K562 (cell line): ENCODE measurements around the gene FBXW7. TPM values are rescaled to one million over a fixed set of nuclear protein-coding genes. Genes with fewer than 3 reads are reported as not detected.
A peak's percentile ranks its signal among the peaks of the same experiment; 100 is the strongest.

Experiments used
- ATAC-seq: fragments of 200-7000 bp; cut with Tn5 transposase; 3 replicates; pipeline ENCODE4 v1.9.1; 2020; ENCODE audit warnings: moderate library complexity
- BruUV-seq: library from RNA; stranded (reverse); fragments of 400-500 nt; replicated peaks from 2 replicates; lab custom pipeline; 2021; lab: Mats Ljungman, UMichigan
- CTCF ChIA-PET: fragments of 300-600 bp; formaldehyde crosslinking; extraction: SDS; loops from one replicate; lab custom pipeline; 2021; ENCODE audit warnings: low intra/inter-chr PET ratio; lab: Yijun Ruan, JAX
- POLR2A ChIA-PET: fragments of 300-600, 350-650 bp; sonication (Branson Sonifier 250); formaldehyde crosslinking; extraction: SDS; loops from one replicate; lab custom pipeline; 2021; ENCODE audit warnings: antibody characterized with exemption, inconsistent platforms; lab: Yijun Ruan, JAX
- DNase-seq, 4 experiments: peaks; one replicate each; pipeline versions ENCODE4 v3.0.0 to v3.0.0-alpha.2; 2011 to 2018; ENCODE audit warnings: low spot score in 3 of 4, mixed read lengths in 3 of 4; ENCODE audit errors: extremely low read depth in 1 of 4
- FAIRE-seq: peaks from 2 replicates; lab custom pipeline; 2011; peaks lifted over from hg19 to GRCh38; lab: Jason Lieb, UNC
- H2AFZ ChIP-seq: 2 replicates; pipeline ENCODE4 v1.6.0; 2011; ENCODE audit warnings: low read depth, low read length, control low read depth, inconsistent platforms
- H3K27ac ChIP-seq: fragments of 200-600 bp; 3 replicates; pipeline ENCODE4 v1.8.0; 2011; ENCODE audit warnings: low read depth, mild to moderate bottlenecking, control low read depth, inconsistent platforms, low read length, moderate library complexity, mixed read lengths; ENCODE audit errors: extremely low read depth
- H3K27me3 ChIP-seq, 2 experiments: fragments of 300-600 bp in 1 of 2; 2 replicates in 1 of 2; 3 replicates in 1 of 2; pipeline versions ENCODE4 v1.6.0 to v1.8.0; 2011; ENCODE audit warnings: inconsistent platforms in 2 of 2, low read length in 2 of 2, mild to moderate bottlenecking in 1 of 2, mixed read lengths in 1 of 2, moderate library complexity in 1 of 2; ENCODE audit not compliant: control insufficient read depth in 2 of 2, insufficient read depth in 2 of 2
- H3K36me3 ChIP-seq: fragments of 300-600 bp; 3 replicates; pipeline ENCODE4 v1.8.0; 2011; ENCODE audit warnings: mild to moderate bottlenecking, low read length, inconsistent platforms; ENCODE audit not compliant: control insufficient read depth, insufficient read depth
- H3K4me1 ChIP-seq, 2 experiments: fragments of 200-600 bp in 1 of 2; replicated peaks in 1 of 2; 2 replicates in 1 of 2; 3 replicates in 1 of 2; pipeline versions ENCODE4 v1.5.1 to v1.8.0; 2011; ENCODE audit warnings: inconsistent platforms in 2 of 2, low read length in 2 of 2, mild to moderate bottlenecking in 1 of 2, mixed read lengths in 1 of 2, moderate library complexity in 1 of 2; ENCODE audit not compliant: control insufficient read depth in 2 of 2, insufficient read depth in 2 of 2
- H3K4me2 ChIP-seq: 2 replicates; pipeline ENCODE4 v1.6.1; 2011; ENCODE audit warnings: low read length, control low read depth, inconsistent platforms, mixed read lengths; ENCODE audit not compliant: insufficient read depth
- H3K4me3 ChIP-seq: fragments of 200-600 bp; sonication (generic), shearing (Covaris generic); 2 replicates; pipeline ENCODE4 v1.5.1; 2016; ENCODE audit warnings: control low read depth, inconsistent platforms
- H3K79me2 ChIP-seq: fragments of 200-600 bp; 3 replicates; pipeline ENCODE4 v1.8.0; 2011; ENCODE audit warnings: low read length, inconsistent platforms; ENCODE audit not compliant: control insufficient read depth, insufficient read depth
- H3K9ac ChIP-seq, 2 experiments: 2 replicates each; pipeline versions ENCODE4 v1.6.0 to v1.6.1; 2011; ENCODE audit warnings: low read depth in 2 of 2, low read length in 2 of 2, control low read depth in 1 of 2, inconsistent platforms in 1 of 2, mild to moderate bottlenecking in 1 of 2, mixed read lengths in 1 of 2; ENCODE audit not compliant: insufficient read depth in 1 of 2
- H3K9me1 ChIP-seq: one replicate; pipeline ENCODE4 v1.6.0; 2011; ENCODE audit warnings: inconsistent platforms, mild to moderate bottlenecking, low read length, moderate library complexity; ENCODE audit not compliant: control insufficient read depth, insufficient read depth
- H3K9me3 ChIP-seq: replicated peaks from 2 replicates; pipeline ENCODE4 v1.5.1; 2011; ENCODE audit warnings: low read depth, low read length, inconsistent platforms; ENCODE audit not compliant: control insufficient read depth, insufficient read depth
- H4K20me1 ChIP-seq: replicated peaks from 2 replicates; pipeline ENCODE4 v1.6.1; 2011; ENCODE audit warnings: low read length, inconsistent platforms, mixed read lengths; ENCODE audit not compliant: control insufficient read depth, insufficient read depth
- ARID3A ChIP-seq: IDR thresholded peaks from 2 replicates; pipeline ENCODE4 v1.6.1; 2012; ENCODE audit warnings: low read depth, low read length, improper control_type of control experiment, borderline replicate concordance
- ATF7 ChIP-seq: fragments of 450-650 bp; IDR thresholded peaks from 2 replicates; pipeline ENCODE4 v1.7.1; 2014; ENCODE audit warnings: mild to moderate bottlenecking, moderate library complexity
- CBX3 ChIP-seq, 2 experiments: IDR thresholded peaks; 1 replicate in 1 of 2; 2 replicates in 1 of 2; pipeline ENCODE4 v1.6.1; 2012; ENCODE audit warnings: inconsistent platforms in 2 of 2, low read length in 2 of 2, borderline replicate concordance in 1 of 2, control low read depth in 1 of 2
- ETS2 ChIP-seq: IDR thresholded peaks from 2 replicates; pipeline ENCODE4 v1.6.1; 2016; ENCODE audit warnings: borderline replicate concordance, missing genetic modification characterization, mild to moderate bottlenecking, moderate library complexity, missing compliant biosample characterization; ENCODE audit not compliant: poor library complexity, severe bottlenecking
- HNRNPUL1 ChIP-seq: fragments of 200-400 bp; formaldehyde crosslinking; IDR thresholded peaks from 2 replicates; pipeline ENCODE4 v1.6.1; 2017; ENCODE audit warnings: low read length
- MAFK ChIP-seq: IDR thresholded peaks from 2 replicates; pipeline ENCODE4 v1.6.1; 2011; ENCODE audit warnings: low read length, improper control_type of control experiment
- SRSF1 ChIP-seq: fragments of 200-400 bp; formaldehyde crosslinking; IDR thresholded peaks from 2 replicates; pipeline ENCODE4 v1.6.1; 2017; ENCODE audit warnings: mild to moderate bottlenecking, low read depth, low read length, moderate library complexity
- TRIM24 ChIP-seq, 2 experiments: fragments of 450-650 bp; IDR thresholded peaks; 2 replicates each; pipeline ENCODE4 v1.6.1; 2016
- ZBTB11 ChIP-seq, 3 experiments: fragments of 200-800 bp in 1 of 3; fragments of 250-450 bp in 1 of 3; fragments of 450-650 bp in 1 of 3; sonication (Bioruptor Pico) in 1 of 3; sonication (Bioruptor generic) in 1 of 3; formaldehyde crosslinking in 1 of 3; IDR thresholded peaks; 2 replicates each; pipeline versions ENCODE4 v1.6.1 to v1.8.0; 2016 to 2022; ENCODE audit warnings: mild to moderate bottlenecking in 2 of 3, missing genetic modification characterization in 2 of 3, missing compliant biosample characterization in 1 of 3, moderate library complexity in 1 of 3
- ZFP1 ChIP-seq: fragments of 450-650 bp; formaldehyde crosslinking; IDR thresholded peaks from 2 replicates; pipeline ENCODE4 v1.4.0; 2020; ENCODE audit warnings: mild to moderate bottlenecking, mixed read lengths
- ZNF639 ChIP-seq, 2 experiments: fragments of 200-800 bp in 1 of 2; sonication (Bioruptor generic) in 1 of 2; sonication (generic) in 1 of 2; formaldehyde crosslinking in 1 of 2; IDR thresholded peaks in 1 of 2; conservative IDR thresholded peaks in 1 of 2; 2 replicates each; pipeline versions ENCODE4 v1.5.0 to v1.6.1; 2016 to 2020; ENCODE audit warnings: missing compliant biosample characterization in 1 of 2, missing genetic modification characterization in 1 of 2, missing genetic modification reagents in 1 of 2
- WGBS: fragments of 100-300 bp; shearing (Covaris generic); methylation state at CpG from one replicate; pipeline ENCODE4 v1.1.6; 2016; ENCODE audit warnings: low coverage, mixed read lengths; ENCODE audit not compliant: insufficient coverage; ENCODE audit errors: missing lambda C conversion rate; 5-methylcytosine and 5-hydroxymethylcytosine counted together
- in situ Hi-C: fragments of 300-500 bp; cut with MboI; formaldehyde crosslinking; loops from 4 replicates; pipeline ENCODE4 v1.15.0; 2018; ENCODE audit warnings: inconsistent platforms, mixed read lengths
- intact Hi-C: fragments of 100-400 bp; cut with micrococcal nuclease; formaldehyde crosslinking; loops from 2 replicates; pipeline ENCODE4 v1.14.2; 2022
- polyA plus RNA-seq, 8 experiments: library from polyadenylated mRNA; depleted of rRNA in 4 of 8; stranded (reverse) in 5 of 8; unstranded in 3 of 8; fragments of >200 nt; fragmentation: Nextera tagmentation in 2 of 8; fragmentation: Illumina TruSeq in 1 of 8; extraction: Ambion mirVana in 2 of 8; extraction: Trizol in 1 of 8; gene quantifications; 2 replicates each; pipeline versions ENCODE4 v1.2.1 to v1.2.3, GENCODE V29; 2011 to 2014; ENCODE audit warnings: inconsistent platforms in 1 of 8, missing spikeins in 1 of 8
- total RNA-seq, 7 experiments: library from RNA; depleted of rRNA in 6 of 7; stranded (reverse); fragments of >200 nt in 6 of 7; fragmentation: Illumina TruSeq in 2 of 7; extraction: Trizol in 2 of 7; gene quantifications; 2 replicates each; pipeline versions ENCODE4 v1.2.1 to v1.2.3, GENCODE V29; 2011 to 2021; ENCODE audit warnings: low replicate concordance in 1 of 7

The FBXW7 gene
- total and polyA plus RNA-seq, 9 of the 15 experiments (the other 6 are each of a cell fraction or from before 2014, with no cell fraction given), result 6.8 to 44.2 (median 16.4) TPM

GRCh38 chr4:152500800-152501434 is 35.0 kb downstream of the FBXW7 start (continued):
- TF ChIP-seq ARID3A, result no peak

- DNase-seq, result no peak
- ChIA-PET POLR2A (no interaction called here), CTCF (interaction anchor here (1.1 to 4.7 kb wide), 2 partner anchors 136 to 140 kb away, joined by 8 to 39 read pairs; no protein-coding TSS in a partner anchor)
- in situ Hi-C loops (no loop called here), intact Hi-C loops (loop anchor here (5.0 kb wide), 3 partner anchors 82 to 237 kb away; no protein-coding TSS in a partner anchor)
- BruUV-seq, result no TSS peak
- Histone ChIP-seq H3K27me3 (no peaks in the 10 kb centered on the region), H3K27ac (no peak overlapping the region), H3K4me1 (peaks cover 0 to 8% of the 10 kb centered on the region in 2 experiments; a peak in 3 of 5 replicates), H3K9me3 (no peaks in the 10 kb centered on the region), H3K9me1 (no peaks in the 10 kb centered on the region), H3K79me2 (peaks cover 32% of the 10 kb centered on the region), H3K4me3 (no peak overlapping the region), H4K20me1 (peaks cover 28% of the 10 kb centered on the region), H3K9ac (no peak overlapping the region), H3K36me3 (no peaks in the 10 kb centered on the region), H3K4me2 (no peak overlapping the region), H2AFZ (no peak overlapping the region)
- no peak for FAIRE-seq
- WGBS, result 49% methylated on average over 2 of the region's 2 CpGs
- no peak for ATAC-seq
- no peak for TF ChIP-seq CBX3 (IDR thresholded peaks at IDR 0.05; ENCODE audit: borderline replicate concordance in 1 of 2, low read length in 2 of 2)
- TF ChIP-seq ETS2 (tag), result no peak
- TF ChIP-seq SRSF1, result no peak
- no peak for TF ChIP-seq ATF7
- no peak for TF ChIP-seq HNRNPUL1
- no peak for TF ChIP-seq ZNF639 (CRISPR knock-in tag; conservative IDR thresholded peaks at IDR 0.05 in 1 of 2, IDR thresholded peaks at IDR 0.05 in 1 of 2)
- peak; percentile 37; the same call in 1 of the 2 replicates for TF ChIP-seq MAFK
- TF ChIP-seq ZFP1 (CRISPR knock-in tag), result no peak
- no peak for TF ChIP-seq TRIM24 (IDR thresholded peaks at IDR 0.05)
- TF ChIP-seq ZBTB11 (CRISPR knock-in tag; IDR thresholded peaks at IDR 0.05), result no peak
Measured at GRCh38 chr4:152500275-152500674, 35.6 kb downstream of the FBXW7 start.
